Activated CD4-positive, alpha-beta T cell treated with anti-CD3 and anti-CD28 coated beads, Interleukin-2, amount 50 U/mL, for 16 hours (primary cell): ENCODE data around the gene ZNF628.
"Not testable (repeated sequence)": the region's sequence is repeated elsewhere in the genome, so short reads cannot be mapped to it uniquely, and the experiment has no call there.

Experiments used
- DNase-seq: peaks from one replicate; pipeline ENCODE4 v3.0.0-alpha.2; 2020

The ZNF628 gene

DNA sequence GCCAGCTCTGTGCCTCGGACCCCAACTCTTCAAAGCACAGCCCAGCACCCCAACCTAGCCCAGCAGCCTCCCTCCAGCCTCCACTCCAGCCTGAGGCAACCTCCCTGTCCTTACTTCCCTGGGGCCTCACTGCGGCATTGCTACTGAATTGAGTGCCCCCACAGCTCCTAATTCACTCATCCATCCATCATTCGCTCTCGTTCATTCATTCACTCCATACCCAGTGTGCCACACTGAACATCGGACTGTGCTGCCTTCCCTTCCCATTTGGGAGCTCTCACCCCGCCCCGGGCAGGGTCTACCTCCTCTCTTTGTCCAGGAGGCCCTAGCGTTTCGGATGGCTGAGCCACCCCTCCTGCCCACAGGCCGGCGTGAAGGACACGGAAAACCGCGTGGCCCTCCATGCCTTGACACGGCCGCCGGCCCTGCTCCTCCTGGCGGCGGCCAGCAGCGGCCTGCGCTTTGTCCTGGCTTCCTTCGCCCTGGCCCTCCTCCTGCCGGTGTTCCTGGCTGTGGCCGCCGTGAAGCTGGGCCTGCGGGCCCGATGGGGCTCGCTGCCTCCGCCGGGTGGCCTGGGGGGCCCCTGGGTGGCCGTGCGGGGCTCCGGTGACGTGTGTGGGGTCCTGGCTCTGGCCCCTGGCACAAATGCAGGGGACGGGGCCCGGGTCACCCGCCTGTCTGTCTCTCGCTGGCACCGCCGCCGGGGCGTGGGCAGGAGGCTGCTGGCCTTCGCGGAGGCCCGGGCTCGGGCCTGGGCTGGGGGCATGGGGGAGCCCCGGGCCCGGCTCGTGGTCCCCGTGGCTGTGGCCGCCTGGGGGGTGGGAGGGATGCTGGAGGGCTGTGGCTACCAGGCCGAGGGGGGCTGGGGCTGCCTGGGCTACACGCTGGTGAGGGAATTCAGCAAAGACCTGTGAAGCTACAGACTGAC lies 9.9 kb downstream of the ZNF628 start:
- no peak for DNase-seq

DNA sequence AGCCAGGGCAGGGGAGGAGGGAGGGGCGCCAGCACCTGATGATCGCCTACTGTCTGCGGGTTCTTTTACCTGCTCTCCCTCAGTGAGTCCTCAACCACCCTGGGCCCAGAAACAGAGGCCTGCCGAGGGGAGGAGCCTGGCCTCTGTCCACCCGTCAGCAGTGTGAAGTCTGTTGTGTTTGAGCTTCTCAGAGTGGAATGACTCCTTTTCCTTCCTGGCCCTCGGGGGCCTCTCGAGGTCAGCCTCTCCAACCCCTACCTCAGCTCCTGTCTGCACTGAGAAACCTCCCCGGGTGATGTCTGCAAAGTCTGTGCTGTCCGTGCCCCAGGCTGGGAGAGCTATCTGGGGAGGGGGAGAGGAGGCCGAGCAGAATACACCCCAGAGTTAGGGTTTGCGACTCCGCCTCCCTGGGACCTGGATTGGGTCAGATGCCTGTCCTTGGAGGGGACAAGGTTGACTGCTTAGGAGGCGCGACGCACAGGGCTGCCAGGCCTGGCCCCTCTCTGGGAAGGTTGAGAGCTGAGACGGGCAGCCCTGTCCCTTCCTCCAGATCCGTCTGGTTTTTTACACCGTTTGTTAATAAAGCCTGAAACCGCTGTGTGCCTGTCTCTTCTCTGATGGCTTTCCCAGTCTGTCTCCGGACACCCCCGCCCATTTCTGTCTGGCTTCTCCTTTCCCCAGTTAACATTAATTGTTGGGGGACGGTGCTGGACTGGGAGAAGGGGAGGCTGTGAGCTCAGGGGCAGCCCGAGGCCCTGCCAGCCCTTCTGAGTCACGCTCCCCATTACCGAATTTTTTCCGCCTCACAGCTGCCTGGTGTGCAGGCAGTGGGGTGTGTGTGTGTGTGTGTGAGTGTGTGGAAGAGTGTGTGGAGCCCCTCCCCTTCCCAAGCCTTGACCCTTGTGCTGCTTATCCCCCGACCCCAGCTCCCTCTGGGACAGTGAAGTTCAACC lies 10.8 kb downstream of the ZNF628 start:
- DNase-seq, result peak; percentile 40

DNA sequence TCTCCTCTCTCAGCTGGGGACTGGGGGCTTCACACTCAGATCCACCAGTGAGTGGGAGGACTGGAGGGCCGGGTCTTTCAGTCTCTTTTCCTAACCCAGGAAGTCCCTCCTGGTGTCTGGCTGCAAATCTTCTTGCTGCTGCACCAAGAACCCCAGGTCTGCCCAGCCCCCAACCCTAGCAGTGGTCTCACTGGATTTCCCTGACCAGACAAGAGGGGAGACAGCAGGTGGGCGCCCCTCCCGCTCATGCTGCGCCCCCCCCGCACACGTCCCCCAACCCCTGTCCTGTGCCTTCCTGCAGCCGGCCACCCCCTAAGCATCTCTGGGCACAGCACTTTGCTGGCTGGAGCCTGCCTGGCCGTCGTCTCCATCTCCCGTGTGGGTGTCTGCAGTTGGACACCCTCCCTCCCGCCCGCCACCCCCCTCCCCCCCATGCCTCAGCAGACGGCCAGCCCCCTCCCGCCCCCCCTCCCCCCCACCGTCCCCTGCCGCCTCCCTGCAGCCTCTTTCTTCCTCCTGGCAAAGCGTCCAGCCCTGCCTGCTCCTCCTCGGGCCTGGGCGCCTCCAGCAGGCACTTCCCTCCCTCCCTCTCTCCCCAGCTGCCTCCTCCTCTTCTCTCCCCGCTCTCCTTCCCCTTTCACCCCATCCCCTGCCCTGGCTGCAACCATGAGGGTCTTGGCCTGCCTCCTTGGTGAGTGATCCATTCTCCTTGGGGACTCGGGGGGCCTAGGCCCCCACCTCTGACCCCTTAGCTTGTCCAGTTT lies 11.7 kb downstream of the ZNF628 start, which contains the start of gene SSC5D:
Gene SSC5D (plus strand): TSS at position 513 of the 764 bp plus-strand sequence. CDS start 154 bp downstream, at position 667.
- no peak for DNase-seq

DNA sequence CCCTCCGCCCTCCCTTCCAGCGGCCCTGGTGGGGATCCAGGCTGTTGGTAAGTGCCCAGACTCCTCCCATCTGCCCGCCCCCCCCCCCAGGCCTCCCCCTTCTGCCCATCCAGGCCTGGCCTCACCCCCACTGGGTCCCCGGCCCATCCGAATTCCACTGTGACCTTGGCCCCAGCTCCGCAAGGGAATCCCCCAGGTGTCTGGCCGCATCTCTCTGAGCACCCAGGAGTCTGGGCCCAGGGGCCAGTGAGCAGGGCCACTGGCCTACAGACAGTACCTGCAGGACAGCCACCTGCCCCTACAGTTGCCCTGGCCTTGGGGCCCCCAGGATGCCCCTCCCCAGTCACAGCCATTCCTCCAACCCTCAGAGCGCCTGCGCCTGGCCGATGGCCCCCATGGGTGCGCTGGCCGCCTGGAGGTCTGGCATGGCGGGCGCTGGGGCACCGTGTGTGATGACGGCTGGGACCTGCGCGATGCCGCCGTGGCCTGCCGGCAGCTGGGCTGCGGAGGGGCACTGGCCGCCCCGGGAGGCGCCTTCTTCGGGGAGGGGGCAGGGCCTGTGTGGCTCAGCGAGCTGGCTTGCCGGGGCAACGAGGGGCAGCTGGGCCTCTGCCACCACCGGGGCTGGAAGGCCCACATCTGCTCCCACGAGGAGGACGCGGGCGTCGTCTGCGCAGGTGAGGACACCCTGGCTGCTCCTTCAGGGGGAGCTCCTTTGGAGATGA lies 12.7 kb downstream of the ZNF628 start:
- no peak for DNase-seq

DNA sequence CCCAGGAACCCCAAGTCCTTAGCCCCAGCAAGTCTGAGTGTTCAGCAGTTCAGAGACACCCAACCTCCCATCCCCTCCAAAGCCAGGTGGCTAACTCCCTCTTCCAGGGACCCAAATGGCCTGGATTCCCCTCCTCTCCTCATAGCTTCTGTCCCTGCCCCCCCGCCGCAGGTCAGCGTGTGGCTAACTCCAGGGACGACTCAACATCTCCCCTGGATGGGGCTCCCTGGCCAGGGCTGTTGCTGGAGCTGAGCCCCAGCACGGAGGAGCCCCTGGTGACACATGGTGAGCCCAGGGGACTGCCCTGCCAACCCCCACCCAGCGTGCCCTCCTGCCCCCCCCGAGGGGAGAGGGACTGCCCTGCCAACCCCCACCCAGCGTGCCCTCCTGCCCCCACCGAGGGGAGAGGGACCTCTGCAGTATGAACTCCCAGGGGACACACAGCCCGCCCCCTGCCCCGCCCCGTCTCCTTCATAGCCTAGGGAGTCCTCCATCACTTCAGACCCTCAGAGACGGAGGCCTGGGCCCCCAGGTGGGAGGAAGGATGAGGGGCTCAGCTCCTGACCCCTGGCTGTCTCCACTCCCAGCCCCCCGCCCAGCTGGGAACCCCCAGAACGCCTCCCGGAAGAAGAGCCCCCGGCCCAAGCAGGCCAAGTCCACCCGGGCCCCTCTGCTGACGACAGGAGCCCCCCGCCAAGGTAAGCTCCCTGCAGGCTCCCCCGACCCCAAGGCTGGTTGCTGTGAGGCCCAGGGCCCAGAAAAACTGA lies 13.5 kb downstream of the ZNF628 start:
- DNase-seq, result no peak

DNA sequence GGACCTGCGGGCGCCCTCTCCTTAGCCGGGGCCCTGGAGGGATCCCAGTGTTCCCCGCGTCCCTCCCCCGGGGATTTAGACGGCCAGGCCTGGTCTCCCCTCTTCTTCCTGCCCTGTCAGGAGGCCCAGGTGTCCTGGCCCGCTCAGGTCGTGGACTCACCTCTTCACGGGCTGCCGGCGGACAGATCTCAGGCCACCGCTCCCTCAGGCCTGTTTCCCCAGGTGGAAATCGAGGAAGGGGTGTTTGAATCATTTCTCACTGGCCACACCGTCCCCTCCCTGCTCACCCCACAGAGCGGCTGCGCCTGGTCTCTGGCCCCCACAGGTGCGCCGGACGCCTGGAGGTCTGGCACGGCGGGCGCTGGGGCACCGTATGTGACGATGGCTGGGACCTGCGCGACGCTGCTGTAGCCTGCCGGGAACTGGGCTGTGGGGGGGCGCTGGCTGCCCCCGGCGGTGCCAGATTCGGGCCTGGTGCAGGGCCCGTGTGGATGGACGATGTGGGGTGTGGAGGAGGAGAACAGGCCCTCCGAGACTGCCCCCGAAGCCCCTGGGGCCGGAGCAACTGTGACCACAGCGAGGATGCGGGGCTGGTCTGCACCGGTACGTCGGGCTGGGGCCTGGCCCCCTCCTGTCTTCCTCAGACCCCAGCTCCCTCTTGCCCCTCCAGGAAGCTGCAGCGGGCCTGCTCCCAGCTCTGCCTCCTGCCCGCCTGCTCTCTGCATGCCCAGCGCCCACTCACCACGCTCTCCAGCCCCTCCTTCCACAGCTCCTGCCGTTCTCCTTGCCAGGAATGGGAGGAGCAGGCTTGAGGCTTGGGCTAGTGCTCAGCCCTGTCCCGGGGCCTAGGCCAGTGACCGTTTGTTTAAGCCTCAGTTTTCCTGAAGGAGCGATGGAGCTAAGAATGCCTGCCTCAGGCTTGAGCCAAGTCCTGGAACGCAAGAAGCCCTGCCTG lies 14.3 kb downstream of the ZNF628 start:
- no peak for DNase-seq

DNA sequence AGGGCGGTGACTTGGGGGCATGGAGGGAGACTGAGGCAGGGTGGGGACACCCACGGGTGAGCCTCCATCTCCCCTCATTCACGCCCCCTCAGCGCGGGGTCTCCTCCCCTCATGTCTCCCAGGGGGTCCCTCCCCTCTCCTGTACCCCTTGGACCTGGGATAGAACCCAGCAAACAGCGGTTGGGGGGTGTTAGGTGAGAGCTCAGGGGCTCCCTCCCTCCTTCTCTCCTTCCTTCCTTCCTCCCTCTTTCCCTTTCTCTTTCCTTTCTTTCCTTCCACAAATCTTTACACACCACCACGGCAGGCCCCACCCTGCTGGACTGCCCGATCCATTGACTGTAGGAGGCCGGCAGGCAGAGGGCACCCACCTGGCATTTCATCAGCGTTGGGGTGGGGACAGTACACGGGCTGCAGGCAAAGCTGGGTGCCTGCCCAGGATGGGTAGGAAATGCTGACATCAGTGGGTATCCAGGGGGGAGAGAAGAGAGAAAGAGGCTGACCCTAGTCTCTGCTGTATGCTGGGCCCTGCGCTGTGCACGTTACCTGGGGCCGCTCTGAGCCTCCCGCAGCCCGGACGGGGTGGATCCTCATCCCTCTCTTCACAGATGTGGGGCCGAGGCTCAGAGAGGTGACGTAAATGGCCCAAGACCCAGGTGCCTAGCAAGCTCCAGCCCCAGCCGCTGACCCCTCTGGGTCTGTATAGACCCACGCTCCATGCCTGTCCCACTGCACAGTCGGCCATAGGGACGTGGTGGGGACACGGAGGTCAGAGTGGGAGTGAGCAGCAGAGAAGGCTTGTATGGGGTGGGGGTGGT lies 15.3 kb downstream of the ZNF628 start:
- no peak for DNase-seq

DNA sequence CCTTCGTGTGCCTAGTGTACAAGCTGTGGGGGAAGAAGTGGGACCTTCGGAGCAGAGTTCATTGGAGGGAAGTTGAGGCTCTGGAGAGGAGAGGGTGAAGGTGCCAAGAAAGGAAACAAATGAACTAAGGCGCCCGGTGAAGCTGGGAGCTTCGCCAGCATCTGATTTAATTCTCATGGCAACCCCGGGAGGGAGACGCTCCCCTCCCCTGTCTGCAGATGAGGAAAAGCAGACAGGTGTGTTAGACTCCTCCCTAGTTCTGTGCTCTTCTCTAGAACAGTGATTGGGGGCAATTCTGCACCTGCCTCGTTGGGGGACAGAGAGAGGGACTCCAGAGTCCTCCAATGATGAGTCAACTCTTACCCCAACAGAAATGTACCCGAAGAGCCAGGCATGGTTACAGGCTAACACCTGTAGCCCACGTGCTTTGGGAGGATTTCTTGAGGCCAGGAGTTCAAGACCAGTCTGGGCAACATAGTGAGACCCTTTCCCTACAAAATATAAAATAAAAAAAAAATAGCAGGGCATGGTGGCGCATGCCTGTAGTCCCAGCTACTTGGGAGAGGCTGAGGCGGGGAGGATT lies 16.0 kb downstream of the ZNF628 start:
- DNase-seq, result no peak

DNA sequence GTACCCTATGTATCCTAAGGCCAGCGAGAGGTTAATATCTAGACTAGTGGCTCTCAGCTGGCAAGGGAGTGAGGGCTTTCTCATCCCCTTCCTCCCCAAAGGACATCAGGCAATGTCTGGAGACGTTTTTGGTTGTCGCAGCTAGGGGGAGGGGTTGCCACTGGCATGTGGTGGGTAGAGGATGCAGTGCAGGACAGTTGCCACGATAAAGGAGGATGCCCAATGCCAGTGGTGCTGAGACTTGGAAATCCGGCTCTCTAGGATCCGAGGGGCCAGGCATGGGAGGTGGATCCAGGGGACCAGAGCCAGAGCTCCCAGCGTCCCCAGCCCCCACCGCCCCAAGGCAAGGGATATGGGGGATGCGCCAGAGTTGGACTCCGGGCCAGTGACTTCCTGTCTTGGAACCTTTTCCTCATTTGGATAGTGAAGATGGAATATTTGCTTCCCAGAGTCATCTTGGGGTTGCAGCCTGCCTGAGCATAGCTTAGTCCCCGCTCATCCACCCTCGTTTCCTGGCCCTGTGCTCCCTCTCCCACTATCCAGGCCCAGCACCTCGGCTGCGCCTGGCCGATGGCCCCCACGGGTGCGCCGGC lies 16.7 kb downstream of the ZNF628 start:
- no peak for DNase-seq

DNA sequence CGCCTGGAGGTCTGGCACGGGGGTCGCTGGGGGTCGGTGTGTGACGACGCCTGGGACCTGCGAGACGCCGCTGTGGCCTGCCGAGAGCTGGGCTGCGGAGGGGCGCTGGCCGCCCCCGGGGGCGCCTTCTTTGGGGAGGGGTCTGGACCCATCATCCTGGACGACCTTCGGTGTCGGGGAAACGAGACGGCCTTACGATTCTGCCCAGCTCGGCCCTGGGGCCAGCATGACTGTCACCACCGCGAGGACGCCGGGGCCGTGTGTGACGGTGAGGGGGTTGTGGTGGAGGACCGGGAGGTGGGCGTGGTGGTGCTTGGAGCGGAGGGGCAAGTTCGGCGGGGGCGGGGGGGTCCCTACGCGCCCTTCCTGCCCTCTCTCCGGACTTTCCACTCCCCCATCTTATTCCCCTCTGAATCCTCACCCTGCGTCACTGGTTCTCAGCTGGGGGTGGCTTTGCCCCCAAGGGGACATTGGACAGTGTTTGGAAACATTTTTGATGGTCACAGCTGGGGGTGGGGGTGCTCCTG lies 17.3 kb downstream of the ZNF628 start:
- no peak for DNase-seq

DNA sequence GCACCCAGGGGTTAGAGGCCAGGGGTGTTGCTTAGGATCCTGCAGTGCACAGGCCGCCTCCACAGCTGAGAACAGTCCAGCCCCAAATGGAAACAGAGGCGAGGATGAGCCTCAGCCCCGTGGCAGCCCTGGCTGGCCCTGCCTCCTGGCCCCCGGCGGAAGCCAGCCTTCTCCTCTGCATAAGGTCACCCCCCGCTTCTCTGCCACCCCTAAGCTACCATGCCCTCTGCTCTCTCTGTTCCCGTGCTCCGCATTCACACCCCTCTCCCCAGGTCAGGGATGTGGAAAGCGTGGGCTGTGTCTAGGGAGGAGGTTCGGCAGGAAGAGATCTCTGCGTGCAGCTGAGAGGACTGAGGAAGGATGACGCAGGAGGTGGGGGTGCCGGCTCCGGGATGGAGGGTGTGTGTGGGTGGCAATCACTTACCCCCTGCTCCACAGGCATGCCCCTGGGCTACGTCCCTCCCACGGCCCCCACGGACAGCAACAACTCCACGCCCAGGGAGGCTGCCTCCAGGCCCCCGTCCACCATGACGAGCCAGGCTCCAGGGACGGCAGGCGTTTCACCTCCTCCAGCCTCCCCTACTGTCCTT lies 17.9 kb downstream of the ZNF628 start:
- DNase-seq, result no peak

DNA sequence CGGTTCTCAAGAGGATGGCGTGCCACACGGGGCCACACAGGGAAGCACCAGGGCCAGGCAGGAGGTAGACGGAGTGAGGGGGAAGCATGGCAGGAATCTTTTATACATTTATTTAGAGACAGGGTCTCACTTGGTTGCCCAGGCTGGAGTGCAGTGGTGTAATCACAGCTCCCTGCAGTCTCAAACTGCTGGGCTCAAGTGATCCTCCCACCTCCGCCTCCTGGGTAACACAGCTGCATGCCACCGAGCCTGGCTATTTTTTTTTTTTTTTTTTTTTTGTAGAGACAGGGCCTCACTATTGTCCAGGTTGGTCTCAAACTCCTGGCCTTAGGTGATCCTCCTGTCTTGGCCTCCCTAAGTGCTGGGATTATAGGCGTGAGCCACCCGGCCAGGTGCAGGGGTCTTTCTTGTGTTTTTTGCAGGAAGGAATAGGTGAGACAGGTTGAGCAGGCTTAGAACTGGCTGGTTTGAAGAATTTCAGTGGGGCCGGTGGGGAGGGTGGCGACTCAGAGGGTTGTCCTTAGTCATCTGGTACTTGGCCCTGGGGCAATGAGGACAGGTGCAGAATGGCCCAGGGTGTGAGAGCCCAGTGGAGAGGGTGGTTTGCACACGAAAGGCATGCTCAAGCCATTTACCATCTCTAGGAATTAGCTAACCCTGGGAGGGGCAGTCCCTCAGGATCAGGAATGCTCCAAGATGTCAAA lies 19.4 kb downstream of the ZNF628 start:
- DNase-seq, result no peak

DNA sequence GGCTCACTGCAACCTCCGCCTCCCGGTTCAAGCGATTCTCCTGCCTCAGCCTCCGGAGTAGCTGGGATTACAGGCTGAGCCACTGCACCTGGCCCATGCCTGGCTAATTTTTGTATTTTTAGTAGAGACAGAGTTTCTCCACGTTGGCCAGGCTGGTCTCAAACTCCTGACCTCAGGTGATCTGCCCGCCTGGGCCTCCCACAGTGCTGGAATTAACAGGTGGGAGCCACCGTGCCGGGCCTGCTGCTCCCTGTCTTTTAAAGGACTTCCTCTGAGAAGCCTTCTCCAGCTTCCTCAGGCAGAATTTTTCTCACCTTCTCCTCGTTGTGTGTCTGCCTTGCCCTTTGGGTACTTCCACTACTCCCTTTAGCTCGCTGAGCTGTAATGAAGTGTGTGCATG lies 20.4 kb downstream of the ZNF628 start:
- DNase-seq, result not testable (repeated sequence)

DNA sequence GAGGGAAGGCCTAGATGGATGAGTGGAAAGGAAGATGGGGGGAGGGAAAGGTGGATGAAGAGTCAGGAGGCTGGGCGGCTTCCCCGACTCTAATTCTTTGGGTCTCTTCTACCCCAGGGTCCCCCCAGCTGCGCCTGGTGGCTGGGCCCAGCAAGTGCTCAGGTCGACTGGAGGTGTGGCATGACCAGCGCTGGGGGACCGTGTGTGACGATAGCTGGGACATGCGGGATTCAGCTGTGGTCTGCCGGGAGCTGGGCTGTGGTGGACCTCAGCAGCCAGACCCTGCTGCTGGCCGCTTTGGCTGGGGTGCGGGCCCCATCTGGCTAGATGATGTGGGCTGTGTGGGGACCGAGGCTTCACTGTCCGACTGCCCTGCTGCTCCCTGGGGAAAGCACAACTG lies 21.3 kb downstream of the ZNF628 start:
- DNase-seq, result no peak

DNA sequence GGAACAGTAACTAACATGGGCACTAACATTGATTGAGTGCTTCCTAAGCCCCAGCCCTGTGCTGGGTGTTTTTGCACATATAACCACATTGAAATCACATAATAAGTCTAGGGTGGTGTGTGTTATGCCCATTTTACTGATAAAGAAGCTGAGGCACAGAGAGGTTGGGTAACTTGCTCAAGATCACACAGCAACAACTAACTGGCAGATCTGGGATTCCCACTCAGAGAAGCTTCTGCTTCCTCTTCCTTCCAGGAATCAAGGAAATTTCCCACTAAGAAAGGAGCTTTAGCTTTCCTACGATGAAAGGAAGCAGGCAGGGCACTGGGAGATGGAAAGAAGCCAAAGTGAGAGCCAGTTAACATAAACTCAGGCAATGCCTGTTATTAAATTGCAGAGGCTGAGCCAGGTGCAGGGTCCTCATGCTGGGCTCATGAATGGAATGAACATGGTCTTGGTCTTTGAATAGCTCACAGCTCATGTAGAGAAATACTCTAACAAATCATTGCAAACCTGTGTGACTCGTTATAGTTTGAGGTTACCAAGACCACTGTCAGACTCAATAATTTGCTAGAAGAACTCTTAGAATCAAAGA lies 21.9 kb downstream of the ZNF628 start:
- DNase-seq, result no peak

DNA sequence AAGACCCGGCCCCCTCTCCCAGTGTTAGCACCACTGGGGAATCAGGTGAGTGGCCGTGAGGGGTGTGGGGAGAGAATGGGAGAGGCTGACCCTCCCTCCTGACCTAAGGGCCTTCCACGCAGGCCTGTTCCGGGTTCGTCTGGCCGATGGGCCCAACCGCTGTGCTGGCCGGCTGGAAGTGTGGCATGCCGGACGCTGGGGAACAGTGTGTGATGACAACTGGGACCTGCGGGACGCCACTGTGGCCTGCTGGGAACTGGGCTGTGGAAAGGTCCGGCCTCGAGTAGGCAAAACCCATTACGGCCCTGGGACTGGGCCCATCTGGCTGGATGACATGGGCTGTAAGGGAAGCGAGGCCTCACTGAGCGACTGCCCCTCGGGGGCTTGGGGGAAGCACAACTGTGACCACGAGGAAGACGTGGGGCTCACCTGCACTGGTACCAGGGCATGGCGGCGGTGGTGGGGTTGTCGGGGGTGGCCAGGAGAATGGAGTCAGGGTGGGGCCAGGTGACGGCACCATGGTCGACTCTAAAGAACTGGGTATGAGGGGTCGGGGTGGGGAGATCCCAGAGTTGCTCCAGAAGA lies 24.0 kb downstream of the ZNF628 start:
- DNase-seq, result no peak
